GM19372 (cell line): ENCODE results near the gene CORO2B.

Source experiments
- ATAC-seq: cut with Tn5 transposase; IDR thresholded peaks from one replicate; pipeline ENCODE4 v1.9.1; 2021; ENCODE audit warnings: mild to moderate bottlenecking, low read depth, moderate library complexity; ENCODE audit not compliant: unreplicated experiment

The CORO2B gene, protein sequence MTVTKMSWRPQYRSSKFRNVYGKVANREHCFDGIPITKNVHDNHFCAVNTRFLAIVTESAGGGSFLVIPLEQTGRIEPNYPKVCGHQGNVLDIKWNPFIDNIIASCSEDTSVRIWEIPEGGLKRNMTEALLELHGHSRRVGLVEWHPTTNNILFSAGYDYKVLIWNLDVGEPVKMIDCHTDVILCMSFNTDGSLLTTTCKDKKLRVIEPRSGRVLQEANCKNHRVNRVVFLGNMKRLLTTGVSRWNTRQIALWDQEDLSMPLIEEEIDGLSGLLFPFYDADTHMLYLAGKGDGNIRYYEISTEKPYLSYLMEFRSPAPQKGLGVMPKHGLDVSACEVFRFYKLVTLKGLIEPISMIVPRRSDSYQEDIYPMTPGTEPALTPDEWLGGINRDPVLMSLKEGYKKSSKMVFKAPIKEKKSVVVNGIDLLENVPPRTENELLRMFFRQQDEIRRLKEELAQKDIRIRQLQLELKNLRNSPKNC

DNA sequence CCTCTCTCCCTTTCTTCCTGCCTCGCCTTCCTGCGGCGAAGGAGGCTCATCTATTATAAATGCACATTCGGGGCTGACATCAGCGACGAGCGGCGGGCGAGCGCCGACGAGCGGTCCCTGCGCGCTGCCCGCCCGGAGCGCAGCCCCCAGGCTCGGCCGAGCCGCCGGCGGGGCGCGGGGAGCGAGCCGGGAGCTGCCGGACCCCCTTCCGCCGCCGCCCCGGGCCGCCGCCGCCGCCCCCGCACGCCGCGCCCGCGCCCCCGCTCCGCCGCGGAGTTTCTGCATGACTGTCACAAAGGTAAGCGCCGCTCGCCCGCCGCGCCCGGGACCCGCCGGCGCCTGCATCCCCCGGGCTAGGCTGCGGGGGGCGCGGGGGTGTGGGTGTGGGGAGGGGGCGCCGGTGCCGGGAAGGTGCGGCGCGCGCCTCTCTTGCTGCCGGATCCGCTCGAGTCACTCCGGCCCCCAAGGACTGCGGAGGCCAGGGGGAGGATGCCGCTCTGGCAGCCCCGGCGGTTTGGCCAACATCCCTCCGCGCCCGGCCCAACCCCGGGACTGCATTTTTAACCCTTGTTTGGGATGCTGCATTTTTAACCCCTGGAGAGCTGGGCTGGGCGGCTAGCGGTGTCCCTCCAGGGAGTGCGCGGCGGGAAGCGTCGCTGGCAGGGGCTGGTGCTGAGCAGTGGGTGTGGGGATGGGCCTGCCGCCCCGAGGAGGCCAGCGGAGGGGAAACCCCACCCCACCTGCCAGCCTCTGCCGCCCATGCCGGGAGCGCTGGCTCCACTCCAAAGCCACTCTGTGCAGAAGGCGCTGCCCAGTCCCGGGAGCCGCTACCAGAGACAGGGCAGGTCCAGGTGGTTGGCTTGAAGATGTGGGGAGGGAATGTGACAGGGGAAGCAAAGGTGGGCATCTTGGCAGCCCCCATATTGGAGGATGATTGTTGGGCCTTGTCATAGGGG, at the start of gene CORO2B:
CORO2B (plus strand) TSS at position 14 of the 956 bp plus-strand sequence; CDS start at position 284, 270 bp downstream.
- ATAC-seq = no peak

DNA sequence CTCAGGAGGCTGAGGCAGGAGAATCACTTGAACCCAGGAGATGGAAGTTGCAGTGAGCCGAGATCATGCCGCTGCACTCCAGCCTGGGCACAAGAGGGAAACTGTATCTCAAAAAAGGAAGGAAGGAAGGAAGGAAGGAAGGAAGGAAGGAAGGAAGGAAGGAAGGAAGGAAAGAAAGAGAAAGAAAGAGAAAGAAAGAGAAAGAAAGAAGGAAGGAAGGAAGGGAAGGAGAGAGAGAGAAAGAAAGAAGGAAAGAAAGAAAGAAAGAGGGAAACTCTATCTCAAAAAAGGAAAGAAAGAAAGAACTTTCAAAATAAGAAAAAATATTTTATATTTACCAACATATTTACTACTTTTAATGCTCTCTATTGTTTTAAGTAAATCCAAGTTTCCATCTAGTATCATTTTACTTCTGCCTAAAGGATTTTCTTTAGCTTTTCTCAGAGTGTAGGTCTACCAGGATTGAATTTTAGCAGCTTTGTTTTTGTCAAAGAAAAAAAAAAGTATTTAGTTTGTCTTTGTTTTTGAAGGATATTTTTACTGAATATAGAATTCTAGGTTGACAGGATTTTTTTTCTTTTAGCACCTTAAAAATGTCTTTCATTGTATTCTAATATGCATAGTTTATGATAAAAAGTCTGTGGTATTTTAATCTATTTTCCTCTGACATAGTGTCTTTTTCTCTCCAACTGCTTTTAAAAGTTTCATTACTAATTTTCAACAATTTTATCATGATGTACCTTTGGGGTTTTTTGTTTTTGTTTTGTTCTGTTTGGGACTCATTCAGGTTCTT, 47.2 kb upstream of the CORO2B start:
- no peak for ATAC-seq

DNA sequence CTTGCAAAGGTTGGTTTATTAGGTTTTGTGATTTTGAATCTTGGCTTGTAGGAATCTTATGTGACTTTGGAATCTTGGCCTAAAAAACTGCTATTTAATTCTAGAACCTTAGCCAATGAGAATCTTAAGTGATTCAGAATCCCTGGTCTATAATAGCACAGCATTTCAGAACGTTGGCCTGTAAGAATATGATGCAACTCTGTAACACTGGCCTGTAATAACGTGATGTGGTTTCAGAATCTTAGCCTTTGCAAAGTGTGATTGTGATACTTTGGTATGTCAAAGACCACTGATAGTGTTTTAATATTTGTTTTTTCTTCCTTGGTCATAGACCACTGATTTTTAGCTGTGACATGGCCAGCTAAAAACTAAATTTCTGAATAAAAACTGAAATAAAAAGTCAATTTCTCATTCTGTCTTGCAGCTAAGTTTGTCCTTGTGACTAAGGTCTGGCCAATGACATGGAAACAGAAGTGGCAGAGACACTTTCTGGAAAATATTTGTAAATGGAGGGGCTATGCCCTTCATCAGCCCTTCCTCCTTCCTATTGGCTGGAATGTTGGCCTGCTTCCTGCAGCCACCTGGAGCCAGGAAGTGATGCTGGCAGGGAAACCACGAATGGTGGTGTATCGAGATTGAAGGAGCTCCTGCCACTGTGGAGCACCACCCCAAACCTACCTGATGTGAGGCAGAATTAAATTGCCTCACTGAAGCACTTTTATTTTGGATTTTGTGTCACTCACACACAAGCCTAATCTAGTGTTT, 42.3 kb upstream of the CORO2B start:
- ATAC-seq = no peak

DNA sequence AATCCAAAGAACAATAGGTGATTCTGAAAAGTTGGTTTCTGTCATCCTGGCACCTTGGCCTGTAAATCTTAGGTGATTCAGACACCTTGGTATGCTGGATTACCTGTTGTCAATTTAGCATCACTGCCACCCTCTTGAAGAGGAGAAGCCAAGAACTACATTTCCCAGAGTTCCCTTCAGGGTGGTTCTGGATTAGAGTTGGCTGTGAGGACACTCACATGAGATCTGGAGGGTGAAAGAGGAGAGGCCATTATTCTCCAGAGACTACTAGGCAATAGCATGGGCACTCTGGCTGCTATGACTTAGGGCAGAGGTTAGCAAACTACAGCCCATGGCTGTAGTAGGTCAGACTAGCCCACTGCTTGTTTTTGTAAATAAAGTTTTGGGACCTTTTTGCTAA, 41.7 kb upstream of the CORO2B start:
- ATAC-seq = no peak

DNA sequence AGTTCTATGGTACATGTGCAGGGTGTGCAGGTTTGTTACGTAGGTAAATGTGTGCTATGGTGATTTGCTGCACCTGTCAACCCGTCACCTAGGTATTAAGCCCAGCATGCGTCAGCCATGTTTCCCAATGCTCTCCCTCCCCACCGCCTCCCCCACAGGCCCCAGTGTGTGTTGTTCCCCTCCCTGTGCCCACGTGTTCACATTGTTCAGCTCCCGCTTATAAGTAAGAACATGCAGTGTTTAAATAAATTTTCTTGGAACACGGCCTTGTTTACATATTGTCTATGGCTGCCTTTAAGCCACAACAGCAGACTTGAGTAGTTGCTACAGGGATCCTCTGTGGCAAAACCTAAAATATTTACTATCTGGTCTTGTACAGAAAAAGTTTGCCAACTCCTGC, 41.3 kb upstream of the CORO2B start:
- ATAC-seq = no peak

DNA sequence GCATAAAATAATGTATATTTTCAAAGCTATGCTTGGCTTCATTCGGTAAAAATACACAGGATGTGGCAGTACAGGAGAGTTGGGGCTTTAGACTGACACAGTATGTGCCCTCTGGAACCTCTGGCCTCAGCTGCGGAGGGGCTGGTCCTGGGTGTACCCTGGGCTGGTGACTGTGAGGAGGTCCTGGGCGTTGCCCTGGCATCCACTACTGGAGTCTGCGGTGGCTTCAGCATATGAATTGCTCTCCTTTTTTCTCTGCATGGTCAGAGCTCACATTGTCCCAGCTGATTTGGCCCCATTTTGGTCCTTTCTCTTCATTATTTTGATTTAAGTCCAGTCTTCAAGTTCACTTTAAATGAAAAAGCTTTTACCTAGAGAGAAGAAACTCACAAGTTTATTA, 40.5 kb upstream of the CORO2B start:
- no peak for ATAC-seq

DNA sequence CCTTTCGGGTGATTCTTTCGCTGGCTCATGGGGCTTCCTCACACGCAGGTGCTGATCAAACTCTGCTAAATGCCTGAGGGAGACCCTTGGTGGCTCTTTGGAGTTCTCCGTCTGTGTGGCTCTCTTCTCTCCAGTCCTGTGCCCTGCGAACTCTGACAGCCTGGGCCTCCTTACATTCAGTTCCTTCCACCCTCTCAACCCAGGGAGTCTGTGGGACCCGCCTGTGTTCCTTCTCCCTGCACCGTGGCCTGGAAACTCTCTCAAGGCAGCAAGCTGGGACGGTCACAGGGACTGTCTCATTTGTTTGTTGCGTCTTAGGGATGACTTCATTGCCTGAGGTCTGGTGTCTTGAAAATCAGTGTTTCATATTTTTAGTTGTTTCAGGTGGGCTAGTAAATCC, 37.0 kb upstream of the CORO2B start:
- ATAC-seq = no peak

DNA sequence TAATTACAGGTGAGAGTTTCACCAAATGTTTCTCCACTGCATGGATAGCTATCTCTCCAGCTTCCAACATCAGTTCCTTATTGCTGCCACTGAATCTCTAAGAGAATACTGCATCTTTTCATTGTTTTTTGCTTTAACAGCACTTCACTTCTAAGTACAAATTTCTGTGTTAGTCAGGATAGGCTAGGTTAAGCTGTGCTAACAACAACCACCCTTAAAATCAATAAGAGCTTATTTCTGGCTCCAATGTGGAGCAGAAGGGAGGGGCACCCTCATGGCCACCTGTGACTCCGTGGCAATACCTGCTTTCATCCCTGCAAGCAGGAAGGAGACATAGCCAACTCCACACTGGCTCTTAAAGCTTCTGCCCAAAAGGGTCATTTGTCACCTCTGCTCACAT, 36.4 kb upstream of the CORO2B start:
- no peak for ATAC-seq

DNA sequence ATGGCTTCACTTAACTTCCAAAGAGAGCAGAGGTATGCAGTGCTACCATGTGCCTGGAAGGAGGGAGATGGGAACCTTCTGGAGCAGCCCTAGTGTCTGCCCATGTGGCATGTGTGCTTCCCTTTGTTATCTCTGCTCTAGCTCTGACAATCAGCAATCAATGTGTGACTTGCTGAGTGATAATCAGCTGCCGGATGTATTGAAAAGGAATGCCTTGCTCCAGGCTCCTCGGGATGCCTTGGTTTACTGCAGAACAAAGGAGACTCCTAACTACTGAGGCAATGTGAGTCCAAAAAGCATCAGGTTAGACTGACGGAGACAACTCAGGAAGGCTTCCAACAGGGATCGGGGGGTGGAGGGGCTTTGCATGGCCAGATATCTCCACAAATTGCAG, 36.0 kb upstream of the CORO2B start:
- ATAC-seq = no peak

DNA sequence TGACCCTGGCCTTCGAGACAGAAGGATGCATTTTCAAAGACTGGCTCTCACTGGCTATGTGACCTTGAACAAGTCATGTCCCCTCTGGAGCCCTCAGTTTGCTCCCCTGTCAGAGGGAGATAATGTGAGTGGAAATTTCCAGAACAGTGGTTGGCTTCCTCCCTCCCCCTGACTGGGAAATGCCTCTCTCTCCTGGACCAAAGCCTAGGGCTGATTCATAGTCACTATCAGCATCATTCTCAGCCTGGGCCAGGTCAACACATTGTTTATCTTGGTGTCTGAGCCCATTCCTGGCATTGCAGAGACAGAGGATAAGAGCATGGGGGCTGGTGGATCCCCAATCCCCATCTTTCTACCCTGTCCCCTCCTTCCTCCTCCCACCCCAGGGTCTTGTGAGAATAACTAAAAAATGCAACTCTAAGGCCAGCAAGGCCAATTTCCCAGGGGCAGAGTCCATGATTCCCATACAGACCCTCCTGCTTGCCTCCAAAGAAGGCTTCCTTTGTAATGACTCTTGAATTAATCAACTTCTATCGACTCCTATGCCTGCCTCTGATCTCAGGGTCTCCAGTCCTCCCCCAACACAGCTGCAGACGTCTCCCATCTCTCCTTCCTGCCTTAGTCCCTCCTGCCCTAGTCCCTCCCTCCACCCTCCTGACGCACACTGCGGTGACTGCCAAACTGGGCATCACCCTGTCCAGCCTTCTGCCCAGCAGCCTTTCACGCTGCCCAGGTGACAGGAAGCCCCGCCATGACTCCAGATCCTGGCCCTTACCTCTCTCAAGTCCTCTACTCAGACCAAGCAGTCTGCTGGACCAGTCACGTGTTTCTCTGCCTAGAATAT, 35.4 kb upstream of the CORO2B start:
- no peak for ATAC-seq

DNA sequence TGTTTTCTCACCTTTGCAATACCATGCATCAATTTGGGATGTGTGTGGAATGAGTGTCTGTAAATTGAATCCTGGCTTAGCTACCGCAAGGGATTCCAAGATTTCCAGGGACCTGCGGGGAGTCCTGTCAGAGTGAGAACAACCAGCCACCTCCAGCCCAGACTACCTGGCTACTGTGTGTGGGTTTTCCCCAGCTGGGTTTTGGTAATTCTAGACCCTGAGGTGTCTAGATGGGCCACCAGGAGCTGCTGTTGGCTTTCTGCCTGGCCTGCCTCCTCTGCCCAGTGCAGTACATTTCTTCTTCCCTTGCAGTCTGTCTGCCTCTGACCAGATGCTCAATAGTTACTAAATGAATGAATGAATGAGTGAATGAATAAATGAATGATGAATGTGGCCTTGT, 32.5 kb upstream of the CORO2B start:
- no peak for ATAC-seq

DNA sequence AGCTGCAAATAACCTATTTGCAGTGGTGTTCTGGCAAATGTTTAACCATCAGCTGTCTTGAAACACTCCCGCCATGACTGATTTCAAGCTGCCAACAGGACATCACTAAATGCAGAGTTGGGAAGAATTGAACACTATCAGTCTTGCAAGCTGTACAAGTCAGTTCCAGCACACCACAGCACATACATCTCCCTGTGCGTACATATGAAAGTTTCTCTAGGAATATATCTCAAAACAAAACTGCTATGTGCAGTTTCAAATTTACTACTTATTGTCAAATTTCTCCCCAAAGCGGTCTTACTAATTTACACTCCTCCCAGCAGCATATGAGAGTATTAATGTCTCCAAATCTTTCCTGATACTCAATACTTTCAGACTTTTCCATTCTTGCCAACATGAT, 30.4 kb upstream of the CORO2B start:
- no peak for ATAC-seq

DNA sequence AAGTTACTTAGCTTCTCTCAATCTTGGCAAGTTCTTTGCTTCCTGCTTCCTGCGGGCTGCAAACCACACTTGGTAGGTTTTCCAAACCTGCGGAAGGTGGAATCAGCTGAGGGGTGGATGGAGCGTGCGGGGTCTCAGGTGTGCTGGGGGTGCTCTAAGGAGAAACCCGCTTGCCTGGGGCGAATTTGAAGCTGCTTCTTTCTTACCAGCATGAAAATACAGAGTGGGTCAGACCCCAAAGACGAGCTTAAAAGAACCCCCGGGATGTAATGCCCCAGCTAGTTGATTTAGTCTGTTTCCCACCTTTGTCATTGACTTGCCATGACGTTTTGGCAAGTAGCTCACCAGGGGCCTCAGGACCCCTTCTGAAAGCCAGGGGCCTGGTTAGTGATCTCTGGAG, 28.8 kb upstream of the CORO2B start:
- ATAC-seq = no peak

DNA sequence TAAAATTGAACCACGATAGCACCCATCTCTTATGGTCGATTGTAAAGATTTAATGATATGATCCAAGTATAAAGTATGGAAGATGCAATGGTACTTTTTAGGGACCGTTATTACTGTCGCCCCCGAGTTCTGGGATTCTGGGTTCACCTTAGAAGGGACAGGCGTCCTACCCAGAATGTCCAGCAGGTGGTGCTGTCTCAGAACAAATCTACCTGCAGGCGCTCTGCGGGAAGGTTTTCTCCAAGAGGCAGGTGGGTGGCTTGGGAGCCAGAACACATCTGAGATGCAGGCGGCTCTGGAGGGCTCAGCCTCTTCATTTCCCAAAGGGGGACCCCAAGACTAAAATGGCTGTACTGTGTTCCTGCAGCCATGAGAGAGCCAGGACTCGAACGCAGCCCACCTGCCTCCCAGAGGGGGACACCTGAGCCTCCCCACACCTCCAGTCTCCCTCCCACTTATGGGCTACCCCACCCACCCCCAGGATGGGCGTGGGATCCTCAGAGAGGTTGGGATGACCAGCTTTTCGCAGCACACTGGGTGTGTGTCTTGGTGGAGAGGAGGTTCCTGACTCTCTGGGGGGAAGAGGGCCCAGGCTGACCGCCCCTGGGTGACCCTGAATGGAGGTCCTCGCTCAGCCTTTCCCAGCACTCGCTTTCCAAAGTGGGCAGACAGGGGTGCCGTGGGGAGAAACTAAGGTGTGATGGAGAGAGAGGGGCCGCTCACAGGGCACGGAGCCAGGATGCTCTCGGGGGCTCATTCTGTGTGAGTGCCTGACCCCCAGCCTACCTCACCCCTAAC, 28.1 kb upstream of the CORO2B start:
- no peak for ATAC-seq

DNA sequence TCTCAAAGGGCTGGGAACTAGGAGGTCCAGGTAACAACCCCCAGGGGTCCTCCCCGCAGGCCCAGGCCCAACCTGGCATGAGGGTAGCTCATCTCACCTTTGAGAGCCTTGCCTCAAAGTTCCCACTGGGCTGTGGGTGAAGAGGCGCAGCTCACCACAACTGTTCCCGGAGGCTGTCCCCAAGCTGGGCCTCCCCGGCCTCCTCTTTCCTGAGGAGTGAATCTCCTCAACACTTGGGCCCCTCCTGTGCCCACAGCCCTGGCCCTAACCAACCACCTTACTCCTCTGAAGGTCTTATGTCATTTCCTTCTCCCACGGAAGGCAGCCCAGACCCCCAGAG, 27.5 kb upstream of the CORO2B start:
- no peak for ATAC-seq

DNA sequence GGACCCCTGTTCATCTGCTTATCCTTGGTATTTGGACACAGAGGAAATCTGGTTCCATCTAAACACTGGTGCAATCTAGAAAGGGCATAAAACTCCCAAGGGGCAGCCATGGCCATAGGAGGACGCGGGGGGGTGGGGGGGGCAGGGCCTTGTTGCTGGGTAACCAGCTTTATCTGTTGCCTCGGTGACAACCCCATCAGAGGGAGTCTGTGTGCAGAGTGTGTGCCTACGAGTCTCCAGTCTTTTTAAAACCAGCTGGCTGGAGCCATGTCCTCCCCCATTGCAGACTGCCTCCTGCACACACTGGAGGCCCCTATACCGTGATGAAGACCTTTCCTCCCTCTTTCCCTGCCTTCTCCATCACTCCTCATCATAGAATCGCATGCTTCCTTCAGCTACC, 26.4 kb upstream of the CORO2B start:
- ATAC-seq = no peak

DNA sequence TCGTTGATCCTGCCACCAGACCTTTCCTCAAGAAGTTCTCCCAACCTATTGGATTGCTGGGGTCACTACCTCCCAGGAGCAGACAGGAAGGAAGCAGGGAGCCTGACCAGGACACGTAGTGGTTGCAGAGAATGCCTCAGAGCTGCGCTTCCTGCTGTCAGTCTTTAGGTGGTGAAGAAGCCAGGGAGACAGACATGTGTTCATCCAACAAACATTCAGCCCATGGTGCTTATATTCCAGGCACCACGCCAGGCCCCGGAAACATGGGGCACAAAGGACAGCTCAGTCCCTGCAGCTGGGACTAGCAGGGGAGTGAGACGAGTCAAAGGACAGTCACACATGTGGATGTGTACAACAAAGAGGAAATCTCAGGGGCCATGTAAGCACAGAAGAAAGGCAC, 26.0 kb upstream of the CORO2B start:
- ATAC-seq = no peak

DNA sequence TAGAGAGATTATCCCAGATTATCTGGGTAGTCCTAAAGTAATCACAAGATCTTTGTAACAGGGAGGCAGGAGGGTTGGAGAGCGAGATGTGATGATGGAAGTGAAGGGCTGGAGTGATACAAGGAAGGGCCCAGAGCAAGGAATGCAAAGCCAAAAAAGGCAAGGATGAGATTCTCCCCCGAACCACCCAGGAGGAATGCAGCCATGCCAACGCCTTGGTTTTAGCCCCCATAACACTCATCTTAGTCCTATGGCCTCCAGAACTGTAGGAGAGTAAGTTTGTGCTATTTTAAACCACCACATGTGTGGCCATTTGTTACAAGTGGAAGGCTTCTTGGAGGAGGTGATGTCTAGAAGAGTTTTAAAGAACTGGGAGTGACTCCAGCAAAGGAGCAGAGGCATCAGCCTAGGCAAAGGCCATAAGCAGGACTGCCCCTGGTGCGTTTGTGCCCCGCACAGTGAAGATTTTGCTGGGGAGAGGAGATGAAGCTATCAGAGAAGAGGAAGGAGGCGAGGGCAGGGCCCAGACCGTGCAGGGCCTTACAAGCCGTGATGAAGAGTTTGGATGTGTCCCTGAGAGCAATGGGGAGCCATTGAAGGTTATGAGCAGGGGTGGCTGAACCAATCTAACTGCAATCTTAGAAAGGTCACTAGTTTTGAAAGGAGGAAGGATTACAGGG, 25.3 kb upstream of the CORO2B start:
- ATAC-seq = no peak
